ENCODE data around the gene KAT8. TPM values are rescaled to one million over a fixed set of nuclear protein-coding genes. Genes with fewer than 3 reads are reported as not detected.

The KAT8 gene
- total and polyA plus RNA-seq, 9 of the 15 experiments (the other 6 are each of a cell fraction or from before 2014, with no cell fraction given), result 10.0 to 98.5 (median 76.4) TPM

GRCh38 chr16:31157136-31157535 lies 39.7 kb downstream of the KAT8 start:
- no peaks in the 10 kb centered on the region for H3K9me3 ChIP-seq (replicated peaks; ENCODE audit: control insufficient read depth, insufficient read depth, low read depth, low read length)
- peak in 2 of 4 experiments; percentile 42 to 64 for DNase-seq (ENCODE audit: extremely low read depth in 1 of 4, low spot score in 3 of 4)
- H3K36me3 ChIP-seq (ENCODE audit: control insufficient read depth, insufficient read depth, low read length), result no peaks in the 10 kb centered on the region
- no TSS peak for BruUV-seq (replicated peaks)
- ChIA-PET POLR2A (interaction anchor here (0.9 to 3.6 kb wide), 6 partner anchors 14 to 134 kb away, joined by 3 to 37 read pairs (median 4); partner anchors contain the start of gene FUS), CTCF (ENCODE audit: low intra/inter-chr PET ratio) (interaction anchor here (1.0 kb wide), 1 partner anchor 204 kb away, joined by 5 read pairs; no protein-coding TSS in a partner anchor)
- H3K4me3 ChIP-seq, result no peak overlapping the region
- H3K79me2 ChIP-seq (ENCODE audit: control insufficient read depth, insufficient read depth, low read length), result no peaks in the 10 kb centered on the region
- peak overlapping the region; percentile 51; the same call in 1 of the 2 replicates for H3K4me2 ChIP-seq (ENCODE audit: insufficient read depth, low read length)
- peak; percentile 93 for ATAC-seq
- no peaks in the 10 kb centered on the region for H3K27me3 ChIP-seq (ENCODE audit: control insufficient read depth in 2 of 2, insufficient read depth in 2 of 2, low read length in 2 of 2)
- in situ Hi-C loops (cut with MboI), result no loop called here
- intact Hi-C loops (cut with micrococcal nuclease), result no loop called here
- H3K4me1 ChIP-seq (replicated peaks in 1 of 2; ENCODE audit: control insufficient read depth in 2 of 2, insufficient read depth in 2 of 2, low read length in 2 of 2), result peaks cover 0 to 7% of the 10 kb centered on the region in 2 experiments; a peak in 3 of 5 replicates
- H3K9me1 ChIP-seq (ENCODE audit: control insufficient read depth, insufficient read depth, low read length), result no peaks in the 10 kb centered on the region
- no peak overlapping the region for H3K27ac ChIP-seq (ENCODE audit: extremely low read depth, low read depth, low read length)
- FAIRE-seq, result peak; percentile 86
- H2AFZ ChIP-seq (ENCODE audit: low read depth, low read length), result peak overlapping the region; percentile 60
- 7% methylated on average over 8 of the region's 8 CpGs for WGBS (ENCODE audit: insufficient coverage, low coverage, missing lambda C conversion rate)
- H3K9ac ChIP-seq (ENCODE audit: insufficient read depth in 1 of 2, low read depth in 2 of 2, low read length in 2 of 2), result peak overlapping the region; percentile 8 to 46; a peak in 2 of 4 replicates
- no peaks in the 10 kb centered on the region for H4K20me1 ChIP-seq (replicated peaks; ENCODE audit: control insufficient read depth, insufficient read depth, low read length)
- TF ChIP-seq TFAM (CRISPR knock-in tag; conservative IDR thresholded peaks at IDR 0.05), result no peak
- peak; percentile 49; the same call in 1 of the 2 replicates for TF ChIP-seq MYC (IDR thresholded peaks at IDR 0.05; ENCODE audit: low read depth, low read length)
- no peak for TF ChIP-seq MYC (CRISPR knock-in tag; IDR thresholded peaks at IDR 0.05; ENCODE audit: borderline replicate concordance, low read depth)
- TF ChIP-seq TBL1XR1 (IDR thresholded peaks at IDR 0.05; ENCODE audit: low read length in 2 of 2), result no peak
- TF ChIP-seq GTF2A2 (tag; IDR thresholded peaks at IDR 0.05), result no peak
- TF ChIP-seq KDM2B (CRISPR knock-in tag; IDR thresholded peaks at IDR 0.05), result no peak
- no peak for TF ChIP-seq TRIM25 (IDR thresholded peaks at IDR 0.05; ENCODE audit: borderline replicate concordance)
- no peak for TF ChIP-seq ARID3B (CRISPR knock-in tag; IDR thresholded peaks at IDR 0.05; ENCODE audit: borderline replicate concordance)
- TF ChIP-seq ZBTB7A (IDR thresholded peaks at IDR 0.05; ENCODE audit: borderline replicate concordance, control insufficient read depth, low read depth, low read length), result no peak
- no peak for TF ChIP-seq MLLT1 (IDR thresholded peaks at IDR 0.05)
- TF ChIP-seq TOE1 (IDR thresholded peaks at IDR 0.05; ENCODE audit: borderline replicate concordance), result no peak; the same call in 1 of the 2 replicates
- TF ChIP-seq TOE1 (CRISPR knock-in tag; IDR thresholded peaks at IDR 0.05; ENCODE audit: borderline replicate concordance, low read depth), result no peak
- no peak for TF ChIP-seq CHD2 (IDR thresholded peaks at IDR 0.05; ENCODE audit: low read depth, low read length)
- no peak for TF ChIP-seq SNIP1 (IDR thresholded peaks at IDR 0.05; ENCODE audit: low read depth)
